Measurements from ENCODE around the gene PTTG1IP.

Gene PTTG1IP

DNA sequence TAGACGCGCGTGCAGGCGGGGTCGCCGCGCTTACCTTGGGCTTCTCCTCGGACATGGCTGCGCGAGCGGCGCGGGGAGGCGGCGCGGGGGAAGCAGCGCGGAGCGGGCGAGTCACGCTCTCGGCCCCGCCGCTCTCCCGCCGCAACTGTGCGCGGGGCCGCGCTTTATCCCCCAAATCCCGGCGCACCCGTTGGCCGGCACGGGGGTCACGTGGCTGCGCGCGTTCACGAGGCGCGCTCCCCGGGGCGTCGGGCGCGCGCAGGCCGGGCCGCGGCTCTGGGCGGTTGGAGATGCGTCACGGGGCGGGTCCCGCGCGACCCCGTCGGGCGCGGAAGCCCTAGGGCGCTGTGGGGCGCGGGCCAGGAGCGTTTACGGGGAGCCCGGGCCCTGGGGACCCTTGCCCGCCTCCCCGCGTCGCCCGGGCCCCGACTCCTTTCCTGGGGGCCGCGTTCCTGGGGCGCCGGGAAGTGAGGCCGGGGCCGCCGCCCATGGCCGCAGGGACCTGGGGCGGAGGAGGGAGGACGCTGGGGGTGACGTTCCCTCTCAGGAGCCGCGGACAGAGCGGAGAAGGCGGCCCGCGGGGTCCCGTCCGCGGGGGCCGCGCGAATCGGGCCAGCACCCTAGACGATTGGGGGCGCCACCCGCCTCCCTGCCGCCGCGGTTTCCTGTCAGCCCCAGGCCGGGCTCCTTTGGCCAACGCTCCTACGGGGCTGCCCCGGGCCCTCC lies 55.4 kb downstream of the PTTG1IP start, which contains the start of gene SUMO3:
Gene SUMO3, minus strand, starts transcription at position 149 of the 726 bp plus-strand sequence. Its CDS starts 94 bp downstream, at position 55.
- TF ChIP-seq, protein P1, sequence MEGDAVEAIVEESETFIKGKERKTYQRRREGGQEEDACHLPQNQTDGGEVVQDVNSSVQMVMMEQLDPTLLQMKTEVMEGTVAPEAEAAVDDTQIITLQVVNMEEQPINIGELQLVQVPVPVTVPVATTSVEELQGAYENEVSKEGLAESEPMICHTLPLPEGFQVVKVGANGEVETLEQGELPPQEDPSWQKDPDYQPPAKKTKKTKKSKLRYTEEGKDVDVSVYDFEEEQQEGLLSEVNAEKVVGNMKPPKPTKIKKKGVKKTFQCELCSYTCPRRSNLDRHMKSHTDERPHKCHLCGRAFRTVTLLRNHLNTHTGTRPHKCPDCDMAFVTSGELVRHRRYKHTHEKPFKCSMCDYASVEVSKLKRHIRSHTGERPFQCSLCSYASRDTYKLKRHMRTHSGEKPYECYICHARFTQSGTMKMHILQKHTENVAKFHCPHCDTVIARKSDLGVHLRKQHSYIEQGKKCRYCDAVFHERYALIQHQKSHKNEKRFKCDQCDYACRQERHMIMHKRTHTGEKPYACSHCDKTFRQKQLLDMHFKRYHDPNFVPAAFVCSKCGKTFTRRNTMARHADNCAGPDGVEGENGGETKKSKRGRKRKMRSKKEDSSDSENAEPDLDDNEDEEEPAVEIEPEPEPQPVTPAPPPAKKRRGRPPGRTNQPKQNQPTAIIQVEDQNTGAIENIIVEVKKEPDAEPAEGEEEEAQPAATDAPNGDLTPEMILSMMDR (IDR thresholded peaks at IDR 0.05; ENCODE audit: low read length, missing control alignments) = no peak
- peak within 1 kb of the TSS; percentile 70 for H3K4me3 ChIP-seq (replicated peaks; ENCODE audit: low read depth, low read length)
- DNase-seq (ENCODE audit: low read depth) = peak; percentile 82

DNA sequence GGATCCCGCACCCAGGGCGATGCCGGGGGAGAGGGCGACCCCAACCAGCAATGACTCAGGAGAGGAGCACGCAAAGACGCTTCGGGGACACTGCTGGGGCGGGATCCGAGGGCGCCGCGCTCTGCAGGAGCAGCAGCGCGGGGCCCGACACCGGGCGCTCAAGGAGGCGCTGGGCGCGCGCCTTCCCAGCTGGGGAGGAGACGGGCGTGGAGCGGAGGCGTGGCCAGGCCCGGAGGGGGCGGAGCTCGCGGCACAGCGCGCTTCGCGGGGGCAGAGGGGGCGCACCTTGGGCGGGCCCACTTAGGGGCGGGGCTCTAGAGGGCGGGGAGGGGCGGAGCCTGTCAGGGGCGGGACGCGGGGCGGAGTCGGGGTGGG lies 56.0 kb downstream of the PTTG1IP start:
- TF ChIP-seq, protein P1 (IDR thresholded peaks at IDR 0.05; ENCODE audit: low read length, missing control alignments) = no peak
- peak; percentile 92 for DNase-seq (ENCODE audit: low read depth)
- H3K4me3 ChIP-seq (replicated peaks; ENCODE audit: low read depth, low read length) = peak overlapping the region; percentile 70

DNA sequence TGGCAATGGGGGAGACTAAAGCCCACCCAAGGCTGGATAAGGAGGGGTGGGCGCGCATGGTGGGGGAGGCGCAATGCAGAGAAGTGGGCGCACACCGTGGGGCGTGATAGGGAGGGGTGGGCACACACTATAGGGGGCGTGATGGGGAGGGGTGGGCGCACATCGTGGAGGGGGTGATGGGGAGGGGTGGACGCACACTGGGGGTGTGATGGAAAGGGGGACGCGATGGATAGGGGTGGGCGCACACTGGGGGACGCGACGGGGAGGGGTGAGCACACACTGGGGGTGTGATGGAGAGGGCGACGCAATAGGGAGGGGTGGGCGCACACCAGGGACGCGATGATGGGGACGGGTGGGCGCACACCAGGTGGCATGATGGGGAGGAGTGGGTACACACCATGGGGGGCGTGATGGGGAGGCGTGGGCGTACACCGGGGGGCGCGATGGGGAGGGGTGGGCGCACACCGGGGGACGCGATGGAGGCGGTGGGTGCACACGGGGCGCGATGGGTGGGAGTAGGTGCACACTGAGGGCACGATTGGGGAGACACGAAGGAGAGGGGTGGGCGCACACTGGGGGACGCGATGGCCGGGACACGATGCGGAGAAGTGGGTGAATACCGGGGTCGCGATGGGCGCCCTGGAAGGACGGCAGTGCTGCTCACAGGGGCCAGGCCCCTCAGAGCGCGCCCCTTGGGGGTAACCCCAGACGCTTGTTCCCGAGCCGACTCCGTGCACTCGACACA lies 56.6 kb downstream of the PTTG1IP start:
- DNase-seq (ENCODE audit: low read depth) = no peak
- peak overlapping the region; percentile 70 for H3K4me3 ChIP-seq (replicated peaks; ENCODE audit: low read depth, low read length)
- TF ChIP-seq, protein P1 (IDR thresholded peaks at IDR 0.05; ENCODE audit: low read length, missing control alignments) = no peak

DNA sequence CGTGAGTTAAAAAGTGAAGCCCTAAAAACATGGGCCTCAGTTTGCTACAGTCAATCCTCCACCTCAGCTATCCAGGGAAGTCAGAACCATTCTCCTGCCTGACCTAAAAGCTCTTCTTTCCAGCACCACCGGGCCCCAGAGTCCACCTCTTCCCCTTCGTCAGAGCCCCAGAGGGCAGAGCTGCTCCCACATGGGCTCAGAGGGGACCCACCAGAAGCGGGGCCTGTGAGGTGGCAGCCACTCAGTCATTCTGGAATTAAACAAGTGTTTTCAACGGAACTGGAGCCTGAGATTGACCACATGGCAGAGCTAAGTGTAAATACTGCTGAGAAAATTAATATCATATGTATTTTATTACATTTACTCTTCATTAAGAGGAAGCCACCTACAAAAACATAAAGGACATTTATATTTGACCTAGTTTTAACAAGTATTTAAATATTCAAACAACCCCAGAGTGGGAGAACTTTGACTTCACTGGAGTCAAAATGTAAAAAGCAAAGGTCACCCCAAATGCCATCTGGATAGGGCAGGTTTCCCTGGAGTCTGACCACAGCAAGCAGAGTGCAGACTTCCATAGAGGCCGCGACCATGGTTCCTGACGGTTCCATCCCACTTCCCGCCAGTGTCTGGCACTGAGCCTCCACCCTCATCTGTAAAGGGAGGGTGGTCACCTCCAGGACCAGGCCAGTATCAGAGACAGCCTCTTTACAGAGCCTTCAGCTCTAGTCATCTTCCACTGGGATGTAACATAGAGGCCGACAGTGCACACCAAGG lies 57.5 kb downstream of the PTTG1IP start:
- TF ChIP-seq, protein P1 (IDR thresholded peaks at IDR 0.05; ENCODE audit: low read length, missing control alignments) = no peak
- no peak overlapping the region for H3K4me3 ChIP-seq (replicated peaks; ENCODE audit: low read depth, low read length)
- no peak for DNase-seq (ENCODE audit: low read depth)

DNA sequence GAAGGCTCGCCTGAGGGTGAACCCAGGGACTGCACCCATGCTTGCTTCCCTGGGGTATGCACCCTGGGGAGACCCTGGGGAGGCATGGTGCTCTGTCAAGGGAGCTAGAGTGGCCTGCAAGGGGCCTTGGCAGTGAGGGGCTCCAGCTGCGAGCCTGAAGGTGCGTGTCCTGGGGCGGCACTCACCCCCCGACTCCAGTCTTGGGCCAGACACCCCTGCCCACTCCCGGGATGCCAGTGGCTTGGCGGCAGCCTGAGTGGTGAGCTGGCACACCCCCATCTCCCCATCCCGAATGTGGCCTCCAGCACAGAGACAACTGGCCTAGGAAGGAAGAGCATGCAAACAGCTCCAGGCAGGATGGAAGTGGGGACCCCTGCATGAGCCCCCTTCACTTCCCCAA lies 58.3 kb downstream of the PTTG1IP start:
- TF ChIP-seq, protein P1 (IDR thresholded peaks at IDR 0.05; ENCODE audit: low read length, missing control alignments) = no peak
- no peak overlapping the region for H3K4me3 ChIP-seq (replicated peaks; ENCODE audit: low read depth, low read length)
- no peak for DNase-seq (ENCODE audit: low read depth)

DNA sequence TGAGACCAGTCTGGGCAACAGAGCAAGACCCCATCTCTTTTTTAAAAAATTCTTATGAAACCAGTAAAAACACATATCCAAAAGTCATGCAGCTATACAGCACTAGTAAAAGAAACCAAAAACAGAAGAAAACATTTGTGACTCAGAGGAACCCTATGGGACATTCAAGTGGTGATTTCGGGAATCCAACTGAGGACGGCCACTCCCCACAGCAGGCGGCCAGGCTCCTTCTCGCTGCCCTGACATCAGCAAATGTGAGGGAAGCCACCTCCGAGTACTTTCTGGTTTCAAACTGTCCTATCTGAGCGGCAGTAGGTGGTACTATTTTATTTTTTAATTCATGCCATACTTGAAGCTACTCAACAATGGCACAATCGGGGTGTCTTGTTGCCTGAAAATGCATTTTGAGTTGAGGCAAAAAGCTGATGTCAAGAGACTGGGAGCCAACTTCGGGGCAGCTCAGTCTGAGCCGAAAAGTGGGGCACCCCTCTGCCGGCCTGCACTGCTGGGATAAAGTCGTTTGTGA lies 58.9 kb downstream of the PTTG1IP start:
- DNase-seq (ENCODE audit: low read depth) = no peak
- no peak overlapping the region for H3K4me3 ChIP-seq (replicated peaks; ENCODE audit: low read depth, low read length)
- TF ChIP-seq, protein P1 (IDR thresholded peaks at IDR 0.05; ENCODE audit: low read length, missing control alignments) = no peak
